Neural cell (in vitro differentiated cells): Measurements from ENCODE around the gene RELN.

ENCODE experiments used
- CTCF ChIP-seq: fragments of 450-650 bp; IDR thresholded peaks from 2 replicates; pipeline ENCODE4 v1.5.1; 2014; ENCODE audit warnings: antibody characterized with exemption, mild to moderate bottlenecking, moderate library complexity; ENCODE audit not compliant: poor library complexity, severe bottlenecking
- EP300 ChIP-seq: fragments of 450-650 bp; conservative IDR thresholded peaks from 2 replicates; pipeline ENCODE4 v1.6.1; 2014; ENCODE audit warnings: antibody characterized with exemption, mild to moderate bottlenecking, moderate library complexity; ENCODE audit not compliant: poor library complexity, severe bottlenecking
- EZH2 ChIP-seq: fragments of 200-600, 300-800 bp; shearing (Covaris generic), sonication (generic); IDR thresholded peaks from 2 replicates; pipeline ENCODE4 v1.6.1; 2014; ENCODE audit warnings: antibody characterized with exemption, low read length, borderline replicate concordance, mild to moderate bottlenecking; ENCODE audit not compliant: insufficient read depth, poor library complexity, severe bottlenecking
- POLR2AphosphoS5 ChIP-seq: IDR thresholded peaks from 2 replicates; pipeline ENCODE4 v1.6.1; 2012
- RAD21 ChIP-seq: fragments of 450-650 bp; conservative IDR thresholded peaks from 2 replicates; pipeline ENCODE4 v1.6.1; 2014; ENCODE audit warnings: antibody characterized with exemption, mild to moderate bottlenecking, moderate library complexity
- REST ChIP-seq: IDR thresholded peaks from 2 replicates; pipeline ENCODE4 v1.6.1; 2012; ENCODE audit warnings: borderline replicate concordance
- TAF1 ChIP-seq: IDR thresholded peaks from 2 replicates; pipeline ENCODE4 v1.6.1; 2012; ENCODE audit warnings: low read depth

GRCh38 chr7:103439661-103440060 lies 549.8 kb downstream of the RELN start:
- TF ChIP-seq CTCF (no peak), REST (no peak), EP300 (no peak), TAF1 (no peak), EZH2 (no peak), POLR2AphosphoS5 (no peak), RAD21 (no peak)
